ENCODE data around the gene GJC1. TPM values are rescaled to one million over a fixed set of nuclear protein-coding genes. Genes with fewer than 3 reads are reported as not detected.

Gene GJC1
- total and polyA plus RNA-seq, 2 of the 8 experiments (the other 6 are each of a cell fraction or from before 2014, with no cell fraction given) = 29.1 to 154 TPM

- CTCF ChIA-PET (ENCODE audit: partially characterized antibody) = interaction anchor here (0.8 to 12.4 kb wide), 7 partner anchors 10 to 113 kb away, joined by 3 to 142 read pairs (median 5); no protein-coding TSS in a partner anchor
- TF ChIP-seq RBBP5 (IDR thresholded peaks at IDR 0.05; ENCODE audit: borderline replicate concordance, low read depth, low read length) = peak; percentile 85; the same call in 1 of the 2 replicates
- peak; percentile 88 for TF ChIP-seq ASH2L (IDR thresholded peaks at IDR 0.05; ENCODE audit: low read length)
- no peak for TF ChIP-seq SAP30 (IDR thresholded peaks at IDR 0.05; ENCODE audit: insufficient read depth, insufficient replicate concordance, low read length)
- peak overlapping the region; percentile 15 to 62 for H3K4me2 ChIP-seq (ENCODE audit: insufficient read depth in 1 of 2, low read depth in 2 of 2, low read length in 2 of 2)
Observed at GRCh38 chr17:44842748-44843147, 12.7 kb upstream of the GJC1 start.

More at GRCh38 chr17:44842748-44843147, 12.7 kb upstream of the GJC1 start:
- Histone ChIP-seq H3K27me3 (replicated peaks in 1 of 4; ENCODE audit: control insufficient read depth in 3 of 4, extremely low read depth in 1 of 4, insufficient read depth in 3 of 4, low read length in 3 of 4) (no peaks in the 10 kb centered on the region), H2BK20ac (ENCODE audit: low read length) (no peak overlapping the region), H3K36me3 (ENCODE audit: control insufficient read depth in 2 of 4, insufficient read depth in 4 of 4, low read length in 3 of 4) (no peaks in the 10 kb centered on the region), H3K23me2 (ENCODE audit: low read depth, low read length) (no peaks in the 10 kb centered on the region), H4K20me1 (replicated peaks in 1 of 2; ENCODE audit: control insufficient read depth in 1 of 2, insufficient read depth in 2 of 2, low read length in 2 of 2) (no peaks in the 10 kb centered on the region), H3K4me3 (ENCODE audit: extremely low read depth in 1 of 4, insufficient read depth in 2 of 4, low read depth in 3 of 4, low read length in 4 of 4) (peak overlapping the region in 3 of 4 experiments; percentile 0 to 51 (median 24); a peak in 4 of 8 replicates), H3K79me2 (ENCODE audit: control insufficient read depth in 1 of 2, insufficient read depth in 2 of 2, low read length in 2 of 2) (no peaks in the 10 kb centered on the region), H4K8ac (ENCODE audit: extremely low read depth, insufficient read depth, low read length) (no peak overlapping the region), H3K56ac (replicated peaks; ENCODE audit: insufficient read length, low read depth, low read length) (no peak overlapping the region), H2AFZ (ENCODE audit: low read length) (peak overlapping the region; percentile 71), H2BK12ac (ENCODE audit: low read depth, low read length) (0 out of 2 replicates have a peak overlapping the region, but pooled peaks have one; percentile 28), H3K27ac (ENCODE audit: low read depth, low read length) (no peak overlapping the region), H2BK15ac (ENCODE audit: low read length) (no peak overlapping the region), H3K79me1 (ENCODE audit: low read depth, low read length) (no peaks in the 10 kb centered on the region), H2BK120ac (replicated peaks; ENCODE audit: low read depth, low read length) (no peak overlapping the region), H3K4me1 (replicated peaks in 1 of 4; ENCODE audit: control insufficient read depth in 3 of 4, insufficient read depth in 4 of 4, low read length in 3 of 4) (peaks cover 0 to 17% (median 10%) of the 10 kb centered on the region in 4 experiments; a peak in 6 of 7 replicates), H3K23ac (ENCODE audit: insufficient read length) (no peak overlapping the region), H3K9me3 (ENCODE audit: insufficient read depth in 2 of 2, low read depth in 1 of 2, low read length in 1 of 2) (no peaks in the 10 kb centered on the region), H2AK5ac (ENCODE audit: low read depth, low read length) (no peak overlapping the region), H4K91ac (replicated peaks; ENCODE audit: insufficient read length, low read length) (no peak overlapping the region), H2BK5ac (ENCODE audit: low read depth, low read length) (peak overlapping the region; percentile 11; the same call in 1 of the 2 replicates), H3K14ac (ENCODE audit: insufficient read length) (no peak overlapping the region), H3K18ac (ENCODE audit: extremely low read depth, low read length) (0 out of 2 replicates have a peak overlapping the region, but pooled peaks have one; percentile 21), H3K9ac (replicated peaks in 1 of 4; ENCODE audit: extremely low read depth in 1 of 4, low read depth in 3 of 4, low read length in 3 of 4) (no peak overlapping the region), H3K4ac (replicated peaks; ENCODE audit: insufficient read length, low read depth, low read length) (no peak overlapping the region), H4K5ac (ENCODE audit: insufficient read length, low read depth, low read length) (no peak overlapping the region)
- FAIRE-seq = peak; percentile 87
- POLR2A ChIA-PET (ENCODE audit: partially characterized antibody) = interaction anchor here (0.6 to 7.4 kb wide), 7 partner anchors 10 to 67 kb away, joined by 3 to 58 read pairs (median 4); partner anchors contain the start of gene GJC1
- peak in 1 of 2 experiments; percentile 60 for DNase-seq (ENCODE audit: low read depth in 1 of 2, low spot score in 2 of 2)
- WGBS, 2 experiments (ENCODE audit: extremely low coverage in 1 of 2, insufficient coverage in 1 of 2, insufficient read length in 1 of 2, insufficient replicate concordance in 2 of 2, low coverage in 1 of 2, low lambda C conversion rate in 2 of 2, missing lambda C conversion rate in 1 of 2) = 35% methylated on average over 5 of the region's 5 CpGs; no CpG with 5 or more reads in 1 of the 2 experiments

All from H1 (cell line).